GM12864 (cell line): Measurements from ENCODE around the gene SF3B4.

Experiments
- DNase-seq: peaks from one replicate; pipeline ENCODE4 v3.0.0-alpha.2; 2011; ENCODE audit warnings: low read depth
- H3K4me3 ChIP-seq: 2 replicates; pipeline ENCODE4 v1.5.1; 2011; ENCODE audit warnings: mild to moderate bottlenecking, low read depth, low read length, control low read depth
- CTCF ChIP-seq: IDR thresholded peaks from 2 replicates; pipeline ENCODE4 v1.5.1; 2011; ENCODE audit warnings: low read depth, mild to moderate bottlenecking, moderate library complexity, low read length, control low read depth, inconsistent platforms; ENCODE audit errors: missing control alignments

The SF3B4 gene

DNA sequence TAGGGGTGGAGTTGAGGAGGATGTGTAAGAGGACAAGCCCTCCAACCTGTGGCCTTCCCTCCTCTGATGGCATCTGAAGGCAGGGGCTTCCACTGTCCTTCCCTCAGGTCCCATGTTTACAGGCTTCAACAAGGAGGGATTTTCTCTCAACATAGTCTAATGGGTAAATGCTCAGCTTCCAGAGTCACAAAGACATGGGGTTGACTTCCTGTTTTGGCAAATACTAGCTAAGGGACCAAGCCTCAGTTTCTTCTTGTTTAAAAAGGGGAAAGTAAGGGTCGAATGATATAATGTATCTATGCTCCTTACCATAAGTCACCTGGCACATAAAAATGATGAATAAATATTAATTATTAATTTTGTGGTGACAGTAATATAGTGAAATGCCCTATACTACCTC is 13.1 kb downstream of the SF3B4 start:
- no peak for DNase-seq
- no peak for TF ChIP-seq CTCF
- no peak overlapping the region for H3K4me3 ChIP-seq

DNA sequence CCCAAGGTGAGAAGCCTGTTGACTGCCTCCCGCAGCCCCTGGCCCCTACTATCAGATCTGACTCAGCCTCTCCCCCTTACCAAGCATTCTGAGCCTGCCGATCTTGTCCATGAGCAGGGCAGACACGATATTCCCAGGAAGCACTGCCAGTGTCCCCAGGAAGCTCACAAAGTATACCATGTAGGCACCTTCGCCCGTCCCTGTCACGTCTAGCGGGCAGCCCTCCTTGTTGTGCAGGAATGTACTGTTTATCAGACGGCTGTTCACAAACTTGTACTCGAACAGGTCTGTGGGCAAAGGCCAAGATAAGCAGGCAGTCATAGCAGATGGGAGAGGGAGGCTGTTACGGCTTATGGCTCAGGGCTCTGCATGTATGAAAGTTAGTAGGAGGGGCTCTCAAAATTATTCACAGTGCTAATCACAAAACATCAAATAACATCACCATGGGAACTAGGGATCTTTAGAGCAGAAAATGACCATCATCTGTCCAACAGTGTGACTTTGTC is 21.0 kb downstream of the SF3B4 start:
- no peak for DNase-seq
- H3K4me3 ChIP-seq: no peak overlapping the region
- no peak for TF ChIP-seq CTCF

DNA sequence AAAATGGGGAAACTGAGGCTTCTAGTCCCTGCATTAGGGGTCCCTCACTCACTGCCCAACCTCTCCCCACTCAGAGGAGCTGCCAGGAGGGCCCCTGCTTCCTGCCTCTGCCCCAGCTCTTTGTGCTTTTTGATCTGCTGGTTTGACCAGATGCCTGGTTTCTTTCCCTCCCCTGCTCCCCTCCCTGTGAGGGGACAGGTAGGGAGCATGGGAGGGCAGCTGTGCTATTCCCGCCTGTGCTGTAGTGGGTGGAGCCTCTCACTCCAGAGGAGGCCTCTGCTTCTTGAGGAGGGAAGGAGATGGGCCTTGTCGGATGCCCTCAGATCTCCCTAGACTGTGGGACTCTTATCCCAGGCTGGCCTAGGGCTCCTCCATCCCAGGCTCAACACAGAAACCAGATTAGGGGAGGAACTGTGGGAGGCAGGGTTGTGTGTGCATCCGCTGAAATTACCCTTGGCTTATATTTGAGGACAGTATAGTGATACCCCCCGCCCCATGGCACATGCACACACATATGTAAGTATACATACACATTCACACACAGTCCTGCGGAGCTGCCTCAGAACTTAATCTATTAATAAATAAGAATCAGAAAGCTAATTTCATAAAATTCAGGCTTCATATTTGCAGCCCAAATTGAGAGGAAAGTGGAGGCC is 23.6 kb downstream of the SF3B4 start:
- TF ChIP-seq CTCF: no peak
- H3K4me3 ChIP-seq: no peak overlapping the region
- DNase-seq: no peak

DNA sequence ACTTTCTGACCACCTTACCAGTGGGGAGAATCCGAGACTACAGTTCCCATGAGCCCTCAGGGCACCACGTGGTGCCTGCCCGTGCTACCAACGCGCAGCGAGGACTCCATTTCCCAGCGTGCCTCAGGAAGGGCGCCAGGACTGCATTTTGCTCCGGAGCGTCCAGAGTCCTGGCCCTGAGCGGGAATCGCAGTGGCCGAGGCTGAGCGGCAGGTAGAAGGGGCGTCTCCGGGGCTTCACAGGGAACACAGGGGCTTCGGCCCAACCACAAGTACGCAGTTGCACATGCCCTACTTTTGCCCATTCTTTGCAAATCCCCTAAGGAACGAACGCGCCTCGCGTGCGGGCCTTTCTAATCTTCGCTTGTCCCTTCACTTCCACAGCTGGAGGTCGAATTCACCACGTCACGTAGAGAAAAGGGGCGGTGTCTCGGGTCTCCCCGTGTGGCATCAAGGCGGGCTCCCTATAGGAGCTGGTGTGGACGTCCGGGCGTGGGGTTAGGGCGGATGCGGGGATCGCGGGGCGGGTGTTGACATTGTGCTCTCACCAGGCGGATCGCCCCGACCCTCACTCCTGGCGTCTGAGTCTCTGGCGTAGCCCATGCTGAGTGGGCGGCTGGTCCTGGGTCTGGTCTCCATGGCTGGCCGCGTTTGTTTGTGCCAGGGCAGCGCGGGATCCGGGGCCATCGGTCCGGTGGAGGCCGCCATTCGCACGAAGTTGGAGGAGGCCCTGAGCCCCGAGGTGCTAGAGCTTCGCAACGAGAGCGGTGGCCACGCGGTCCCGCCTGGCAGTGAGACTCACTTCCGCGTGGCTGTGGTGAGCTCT is 27.9 kb downstream of the SF3B4 start, which contains the start of gene BOLA1:
BOLA1 (plus strand) TSS at position 109 of the 825 bp plus-strand sequence; CDS start at position 601, 492 bp downstream.
- no peak for TF ChIP-seq CTCF
- peak within 1 kb of the TSS; percentile 68 for H3K4me3 ChIP-seq
- peak; percentile 68 for DNase-seq

GRCh38 chr1:149896575-149896974 is 31.0 kb downstream of the SF3B4 start:
- H3K4me3 ChIP-seq: no peak overlapping the region
- DNase-seq: no peak
- no peak for TF ChIP-seq CTCF

DNA sequence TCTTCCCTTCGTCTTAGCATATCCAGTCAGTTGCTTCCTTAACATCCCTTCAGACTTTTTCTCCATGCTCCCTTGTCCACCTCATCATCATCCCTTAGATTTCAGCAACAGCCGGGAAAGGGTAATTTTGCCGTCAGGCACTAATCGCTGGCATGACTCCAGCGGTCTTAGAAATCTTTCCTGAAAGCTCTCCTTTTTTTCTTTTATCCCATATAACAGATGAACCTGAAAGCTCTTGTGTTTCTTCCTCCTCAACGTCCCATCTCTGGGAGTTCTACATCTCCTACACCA is 38.7 kb downstream of the SF3B4 start:
- TF ChIP-seq CTCF: no peak
- no peak for DNase-seq

More for the DNA sequence above, 38.7 kb downstream of the SF3B4 start:
- peak overlapping the region; percentile 76 for H3K4me3 ChIP-seq
